NCI-H1694 treated with DMSO at 0.1 percent for 48 hours (cell line): ENCODE measurements around the gene SMCR8.
"Not testable (repeated sequence)": the region's sequence is repeated elsewhere in the genome, so short reads cannot be mapped to it uniquely, and the experiment has no call there.

Experiments used
- DNase-seq: peaks from one replicate; lab custom pipeline; 2025; lab: John Stamatoyannopoulos, UW

The SMCR8 gene

GRCh38 chr17:18314731-18315561, at the start of gene SMCR8, which contains the start of gene TOP3A:
SMCR8 (plus strand) TSS chr17:18315293; CDS start chr17:18315790, 497 bp downstream.
TOP3A (minus strand) TSS chr17:18314994; CDS start chr17:18314778, 216 bp downstream.
- peak; percentile 92 for DNase-seq

GRCh38 chr17:18267366-18267765, 47.7 kb upstream of the SMCR8 start:
- no peak for DNase-seq

GRCh38 chr17:18267927-18268711, 47.0 kb upstream of the SMCR8 start:
- DNase-seq, result no peak

- DNase-seq, result no peak
These were observed 44.8 kb upstream of the SMCR8 start for GRCh38 chr17:18270046-18270931.

- DNase-seq, result no peak
These were observed 38.0 kb upstream of the SMCR8 start for GRCh38 chr17:18277076-18277475.

- DNase-seq, result no peak
These were observed 36.2 kb upstream of the SMCR8 start for GRCh38 chr17:18278867-18279266.

- DNase-seq, result no peak
These were observed 34.8 kb upstream of the SMCR8 start for GRCh38 chr17:18280249-18280648.

GRCh38 chr17:18280766-18281371, 34.2 kb upstream of the SMCR8 start:
- DNase-seq, result peak; percentile 30

GRCh38 chr17:18281788-18282187, 33.3 kb upstream of the SMCR8 start:
- DNase-seq, result no peak

- DNase-seq, result no peak
These were observed 29.8 kb upstream of the SMCR8 start for GRCh38 chr17:18285296-18285695.

- no peak for DNase-seq
These were observed 23.2 kb upstream of the SMCR8 start for GRCh38 chr17:18291718-18292540.

GRCh38 chr17:18298061-18298460, 17.0 kb upstream of the SMCR8 start:
- not testable (repeated sequence) for DNase-seq

GRCh38 chr17:18300725-18301480, 14.2 kb upstream of the SMCR8 start:
- DNase-seq, result no peak

GRCh38 chr17:18303206-18303605, 11.9 kb upstream of the SMCR8 start:
- DNase-seq, result not testable (repeated sequence)

GRCh38 chr17:18309202-18309601, 5.9 kb upstream of the SMCR8 start:
- DNase-seq, result no peak

GRCh38 chr17:18314059-18314730, 898 bp upstream of the SMCR8 start:
- no peak for DNase-seq

GRCh38 chr17:18315562-18315922, 449 bp downstream of the SMCR8 start:
- DNase-seq, result no peak

- DNase-seq, result no peak
These were observed 868 bp downstream of the SMCR8 start for GRCh38 chr17:18315961-18316360.

GRCh38 chr17:18318117-18318516, 3.0 kb downstream of the SMCR8 start:
- DNase-seq, result no peak
